Neural cell (in vitro differentiated cells): ENCODE results near the gene NCKAP1.

Experiments used
- CTCF ChIP-seq: fragments of 450-650 bp; IDR thresholded peaks from 2 replicates; pipeline ENCODE4 v1.5.1; 2014; ENCODE audit warnings: antibody characterized with exemption, mild to moderate bottlenecking, moderate library complexity; ENCODE audit not compliant: poor library complexity, severe bottlenecking
- EP300 ChIP-seq: fragments of 450-650 bp; conservative IDR thresholded peaks from 2 replicates; pipeline ENCODE4 v1.6.1; 2014; ENCODE audit warnings: antibody characterized with exemption, mild to moderate bottlenecking, moderate library complexity; ENCODE audit not compliant: poor library complexity, severe bottlenecking
- EZH2 ChIP-seq: fragments of 200-600, 300-800 bp; shearing (Covaris generic), sonication (generic); IDR thresholded peaks from 2 replicates; pipeline ENCODE4 v1.6.1; 2014; ENCODE audit warnings: antibody characterized with exemption, low read length, borderline replicate concordance, mild to moderate bottlenecking; ENCODE audit not compliant: insufficient read depth, poor library complexity, severe bottlenecking
- MXI1 ChIP-seq: fragments of 450-650 bp; conservative IDR thresholded peaks from 2 replicates; pipeline ENCODE4 v1.6.1; 2014; ENCODE audit warnings: antibody characterized with exemption, mild to moderate bottlenecking; ENCODE audit not compliant: poor library complexity, severe bottlenecking
- POLR2AphosphoS5 ChIP-seq: IDR thresholded peaks from 2 replicates; pipeline ENCODE4 v1.6.1; 2012
- RAD21 ChIP-seq: fragments of 450-650 bp; conservative IDR thresholded peaks from 2 replicates; pipeline ENCODE4 v1.6.1; 2014; ENCODE audit warnings: antibody characterized with exemption, mild to moderate bottlenecking, moderate library complexity
- SMC3 ChIP-seq: fragments of 450-650 bp; conservative IDR thresholded peaks from 2 replicates; pipeline ENCODE4 v1.6.1; 2014; ENCODE audit warnings: antibody characterized with exemption, mild to moderate bottlenecking, moderate library complexity; ENCODE audit not compliant: poor library complexity
- TAF1 ChIP-seq: IDR thresholded peaks from 2 replicates; pipeline ENCODE4 v1.6.1; 2012; ENCODE audit warnings: low read depth
- TF ChIP-seq, protein P1 (sequence below): IDR thresholded peaks from 2 replicates; pipeline ENCODE4 v1.6.1; 2012; ENCODE audit warnings: borderline replicate concordance

- TF ChIP-seq CTCF = no peak
- no peak for TF ChIP-seq EZH2
- no peak for TF ChIP-seq EP300
- no peak for TF ChIP-seq RAD21
- TF ChIP-seq SMC3 = no peak
- TF ChIP-seq, protein P1, sequence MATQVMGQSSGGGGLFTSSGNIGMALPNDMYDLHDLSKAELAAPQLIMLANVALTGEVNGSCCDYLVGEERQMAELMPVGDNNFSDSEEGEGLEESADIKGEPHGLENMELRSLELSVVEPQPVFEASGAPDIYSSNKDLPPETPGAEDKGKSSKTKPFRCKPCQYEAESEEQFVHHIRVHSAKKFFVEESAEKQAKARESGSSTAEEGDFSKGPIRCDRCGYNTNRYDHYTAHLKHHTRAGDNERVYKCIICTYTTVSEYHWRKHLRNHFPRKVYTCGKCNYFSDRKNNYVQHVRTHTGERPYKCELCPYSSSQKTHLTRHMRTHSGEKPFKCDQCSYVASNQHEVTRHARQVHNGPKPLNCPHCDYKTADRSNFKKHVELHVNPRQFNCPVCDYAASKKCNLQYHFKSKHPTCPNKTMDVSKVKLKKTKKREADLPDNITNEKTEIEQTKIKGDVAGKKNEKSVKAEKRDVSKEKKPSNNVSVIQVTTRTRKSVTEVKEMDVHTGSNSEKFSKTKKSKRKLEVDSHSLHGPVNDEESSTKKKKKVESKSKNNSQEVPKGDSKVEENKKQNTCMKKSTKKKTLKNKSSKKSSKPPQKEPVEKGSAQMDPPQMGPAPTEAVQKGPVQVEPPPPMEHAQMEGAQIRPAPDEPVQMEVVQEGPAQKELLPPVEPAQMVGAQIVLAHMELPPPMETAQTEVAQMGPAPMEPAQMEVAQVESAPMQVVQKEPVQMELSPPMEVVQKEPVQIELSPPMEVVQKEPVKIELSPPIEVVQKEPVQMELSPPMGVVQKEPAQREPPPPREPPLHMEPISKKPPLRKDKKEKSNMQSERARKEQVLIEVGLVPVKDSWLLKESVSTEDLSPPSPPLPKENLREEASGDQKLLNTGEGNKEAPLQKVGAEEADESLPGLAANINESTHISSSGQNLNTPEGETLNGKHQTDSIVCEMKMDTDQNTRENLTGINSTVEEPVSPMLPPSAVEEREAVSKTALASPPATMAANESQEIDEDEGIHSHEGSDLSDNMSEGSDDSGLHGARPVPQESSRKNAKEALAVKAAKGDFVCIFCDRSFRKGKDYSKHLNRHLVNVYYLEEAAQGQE = no peak
- no peak for TF ChIP-seq TAF1
- no peak for TF ChIP-seq POLR2AphosphoS5
- no peak for TF ChIP-seq MXI1
These were observed 171.5 kb downstream of the NCKAP1 start, which contains the start of gene FRZB for GRCh38 chr2:182866461-182867406.
